Effector memory CD8-positive, alpha-beta T cell (primary cell): ENCODE results near the gene UBE2L6.
A peak's percentile ranks its signal among the peaks of the same experiment; 100 is the strongest.

Experiments
- ATAC-seq: fragments of 150-1000 bp; cut with Tn5 transposase; replicated peaks from 2 replicates; pipeline ENCODE4 v1.10.0; 2021; ENCODE audit warnings: mild to moderate bottlenecking, moderate library complexity
- DNase-seq, 3 experiments: peaks; one replicate each; pipeline ENCODE4 v3.0.0; 2021
- H3K27ac Mint-ChIP-seq, 2 donors: one replicate each; pipeline ENCODE4 v1.8.0; 2022; ENCODE audit warnings: mild to moderate bottlenecking in 2 of 2, mixed read lengths in 2 of 2, moderate library complexity in 2 of 2
- H3K27me3 Mint-ChIP-seq, 2 donors: one replicate each; pipeline ENCODE4 v1.8.0; 2022; ENCODE audit warnings: mixed read lengths in 2 of 2
- H3K36me3 Mint-ChIP-seq: one replicate; pipeline ENCODE4 v1.8.0; 2022; ENCODE audit warnings: mild to moderate bottlenecking, moderate library complexity, mixed read lengths; ENCODE audit not compliant: insufficient read depth
- H3K4me1 Mint-ChIP-seq, 2 donors: one replicate each; pipeline ENCODE4 v1.8.0; 2022; ENCODE audit warnings: low read depth in 2 of 2, mixed read lengths in 2 of 2
- H3K4me3 Mint-ChIP-seq, 2 donors: one replicate each; pipeline ENCODE4 v1.8.0; 2022; ENCODE audit warnings: mild to moderate bottlenecking in 2 of 2, mixed read lengths in 2 of 2, moderate library complexity in 2 of 2
- H3K9me3 Mint-ChIP-seq, 2 donors: one replicate each; pipeline ENCODE4 v1.8.0; 2022; ENCODE audit warnings: mixed read lengths in 2 of 2

The UBE2L6 gene

GRCh38 chr11:57512646-57513451 is 54.6 kb downstream of the UBE2L6 start:
- Mint-ChIP-seq H3K27ac (peak overlapping the region; percentile 68 to 91), H3K9me3 (no peaks in the 10 kb centered on the region), H3K27me3 (no peaks in the 10 kb centered on the region), H3K36me3 (peaks cover 2% of the 10 kb centered on the region), H3K4me3 (peak overlapping the region in 1 of 2 donors; percentile 99), H3K4me1 (peaks cover 21 to 26% of the 10 kb centered on the region in 2 donors)
- DNase-seq (no peak), ATAC-seq (no peak)

- DNase-seq, result no peak
These were observed 55.6 kb downstream of the UBE2L6 start for GRCh38 chr11:57511741-57512430.

GRCh38 chr11:57508341-57509170 is 58.9 kb downstream of the UBE2L6 start:
- H3K4me3 Mint-ChIP-seq, result no peak overlapping the region
- no peaks in the 10 kb centered on the region for H3K27me3 Mint-ChIP-seq
- H3K9me3 Mint-ChIP-seq, result no peaks in the 10 kb centered on the region
- DNase-seq (no peak), ATAC-seq (no peak)
- peaks cover 12 to 17% of the 10 kb centered on the region in 2 donors for H3K4me1 Mint-ChIP-seq
- H3K36me3 Mint-ChIP-seq, result peaks cover 4% of the 10 kb centered on the region
- H3K27ac Mint-ChIP-seq, result peak overlapping the region in 1 of 2 donors; percentile 75

More at GRCh38 chr11:57511741-57512430, 55.6 kb downstream of the UBE2L6 start:
- Mint-ChIP-seq H3K27me3 (no peaks in the 10 kb centered on the region), H3K9me3 (no peaks in the 10 kb centered on the region), H3K27ac (peak overlapping the region; percentile 68 to 91), H3K4me3 (no peak overlapping the region), H3K4me1 (peaks cover 21 to 26% of the 10 kb centered on the region in 2 donors), H3K36me3 (peaks cover 6% of the 10 kb centered on the region)
- no peak for ATAC-seq

- ATAC-seq, result no peak
- Mint-ChIP-seq H3K4me1 (peaks cover 2 to 3% of the 10 kb centered on the region in 2 donors), H3K36me3 (peaks cover 4% of the 10 kb centered on the region), H3K27ac (no peak overlapping the region), H3K27me3 (no peaks in the 10 kb centered on the region), H3K4me3 (no peak overlapping the region), H3K9me3 (no peaks in the 10 kb centered on the region)
- DNase-seq, result no peak
These were observed 61.0 kb downstream of the UBE2L6 start for GRCh38 chr11:57506522-57506921.

- no peak for ATAC-seq
These were observed 63.0 kb downstream of the UBE2L6 start for GRCh38 chr11:57504511-57504910.

DNA sequence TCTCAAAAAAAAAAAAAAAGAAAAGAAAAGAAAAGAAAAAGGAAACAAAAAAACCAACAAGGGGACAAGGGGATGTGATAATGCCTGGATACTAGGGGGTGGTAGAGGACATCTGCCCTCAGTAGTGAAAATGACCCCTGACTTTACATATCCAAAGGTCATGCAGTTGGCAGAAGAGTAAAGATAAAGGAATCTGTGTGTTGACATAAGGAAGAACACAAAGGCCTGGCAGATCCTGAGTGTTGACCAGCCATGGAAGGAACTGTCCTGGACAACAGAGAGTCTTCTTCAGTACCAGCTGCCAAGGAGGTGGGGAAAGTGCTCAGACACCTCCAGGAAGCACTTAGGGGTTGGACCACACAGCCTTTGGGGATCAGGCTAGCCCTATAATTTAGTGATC is 64.6 kb downstream of the UBE2L6 start:
- DNase-seq (no peak), ATAC-seq (no peak)
- H3K9me3 Mint-ChIP-seq, result no peaks in the 10 kb centered on the region
- peaks cover 9% of the 10 kb centered on the region for H3K36me3 Mint-ChIP-seq
- no peaks in the 10 kb centered on the region for H3K27me3 Mint-ChIP-seq
- no peaks in the 10 kb centered on the region for H3K4me1 Mint-ChIP-seq
- H3K27ac Mint-ChIP-seq, result no peak overlapping the region
- no peak overlapping the region for H3K4me3 Mint-ChIP-seq

More at GRCh38 chr11:57504511-57504910, 63.0 kb downstream of the UBE2L6 start:
- H3K4me3 Mint-ChIP-seq, result no peak overlapping the region
- no peaks in the 10 kb centered on the region for H3K9me3 Mint-ChIP-seq
- DNase-seq, result no peak
- H3K4me1 Mint-ChIP-seq, result peaks cover 0 to 2% of the 10 kb centered on the region in 2 donors
- no peak overlapping the region for H3K27ac Mint-ChIP-seq
- H3K36me3 Mint-ChIP-seq, result peaks cover 6% of the 10 kb centered on the region
- no peaks in the 10 kb centered on the region for H3K27me3 Mint-ChIP-seq

- Mint-ChIP-seq H3K27ac (no peak overlapping the region), H3K4me3 (no peak overlapping the region), H3K4me1 (no peaks in the 10 kb centered on the region), H3K27me3 (no peaks in the 10 kb centered on the region), H3K9me3 (no peaks in the 10 kb centered on the region), H3K36me3 (peaks cover 9% of the 10 kb centered on the region)
- DNase-seq (no peak), ATAC-seq (no peak)
These were observed 65.1 kb downstream of the UBE2L6 start for GRCh38 chr11:57502376-57502775.

GRCh38 chr11:57501953-57502352 is 65.5 kb downstream of the UBE2L6 start:
- Mint-ChIP-seq H3K4me3 (no peak overlapping the region), H3K27me3 (no peaks in the 10 kb centered on the region), H3K4me1 (no peaks in the 10 kb centered on the region), H3K27ac (no peak overlapping the region), H3K36me3 (peaks cover 7% of the 10 kb centered on the region), H3K9me3 (no peaks in the 10 kb centered on the region)
- ATAC-seq, result no peak
- DNase-seq, result no peak
